ENCODE measurements around the gene RASSF6.
"Not testable (repeated sequence)": the region's sequence is repeated elsewhere in the genome, so short reads cannot be mapped to it uniquely, and the experiment has no call there.

The RASSF6 gene

DNA sequence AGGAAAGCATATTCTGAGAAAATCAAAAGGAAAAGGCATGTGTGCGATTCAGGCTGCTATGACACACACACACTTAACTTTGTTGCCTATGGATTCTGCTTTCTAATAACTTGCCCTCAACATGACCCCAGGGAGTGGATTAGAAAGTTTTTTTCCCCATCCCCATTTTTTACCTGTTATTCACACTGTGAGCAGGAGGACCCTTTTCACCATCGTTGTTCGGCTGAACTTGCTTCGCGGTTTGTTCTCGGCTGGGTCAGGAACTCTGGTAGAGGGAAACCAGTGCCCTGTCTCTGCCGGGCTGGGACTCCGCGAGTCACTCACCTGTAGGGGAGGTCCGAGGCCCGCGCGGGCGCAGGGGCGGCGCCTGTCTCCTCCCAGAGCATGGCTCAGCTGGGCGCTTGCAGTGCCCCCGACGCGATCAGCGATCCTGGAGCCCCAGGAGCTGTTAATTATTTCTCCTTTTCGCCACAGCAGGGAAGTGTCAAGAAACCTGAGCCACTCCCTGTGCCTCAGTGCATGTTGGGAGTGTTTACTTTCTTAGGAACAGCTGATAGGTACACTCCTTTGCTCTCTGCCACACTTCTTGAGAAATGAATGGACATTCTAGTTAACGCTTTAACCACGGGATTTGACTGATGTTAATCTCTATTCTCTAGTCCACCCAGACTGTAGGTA lies at the start of gene RASSF6:
Gene RASSF6 (minus strand): TSS at position 322 of the 678 bp plus-strand sequence. CDS start 8,641 bp downstream, outside the sequence.
- no peak for DNase-seq (ENCODE audit: low read depth in 3 of 3)

DNA sequence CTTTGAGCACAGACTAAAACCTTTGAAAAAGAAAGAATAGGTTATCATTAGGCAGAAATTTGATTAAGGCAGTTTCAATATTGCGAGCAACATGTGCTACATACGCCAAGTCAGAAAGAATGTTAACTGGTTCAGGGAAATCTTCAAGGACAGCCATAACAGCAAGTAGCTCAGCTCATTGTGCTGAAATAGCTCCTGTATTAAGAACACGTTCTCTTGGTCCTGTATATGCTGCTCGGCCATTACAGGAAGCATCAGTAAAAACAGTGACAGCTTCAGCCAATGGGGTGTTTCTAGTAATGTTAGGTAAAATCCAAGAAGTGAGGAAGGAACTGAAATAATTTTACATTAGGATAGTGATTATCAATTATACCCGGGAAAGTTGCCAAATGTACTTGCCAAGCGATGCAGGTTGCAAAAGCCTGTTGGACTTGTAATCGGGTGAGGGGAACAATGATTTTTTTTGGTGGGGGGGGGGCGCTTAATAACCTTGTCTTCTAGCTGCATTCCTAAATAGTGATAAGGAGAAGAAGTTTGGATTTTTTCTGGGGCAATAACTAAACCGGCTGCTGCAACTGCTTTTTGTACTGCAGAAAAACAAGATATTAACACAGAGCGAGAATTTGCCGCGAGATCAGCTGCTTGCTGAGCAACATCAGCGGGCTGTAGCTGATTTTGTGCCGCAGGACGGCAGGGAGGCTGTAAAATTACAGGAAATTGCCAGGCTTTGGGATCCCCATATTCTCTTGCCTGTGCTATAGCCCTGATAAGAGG lies 49.4 kb upstream of the RASSF6 start:
- DNase-seq (ENCODE audit: low read depth in 3 of 3): no peak

DNA sequence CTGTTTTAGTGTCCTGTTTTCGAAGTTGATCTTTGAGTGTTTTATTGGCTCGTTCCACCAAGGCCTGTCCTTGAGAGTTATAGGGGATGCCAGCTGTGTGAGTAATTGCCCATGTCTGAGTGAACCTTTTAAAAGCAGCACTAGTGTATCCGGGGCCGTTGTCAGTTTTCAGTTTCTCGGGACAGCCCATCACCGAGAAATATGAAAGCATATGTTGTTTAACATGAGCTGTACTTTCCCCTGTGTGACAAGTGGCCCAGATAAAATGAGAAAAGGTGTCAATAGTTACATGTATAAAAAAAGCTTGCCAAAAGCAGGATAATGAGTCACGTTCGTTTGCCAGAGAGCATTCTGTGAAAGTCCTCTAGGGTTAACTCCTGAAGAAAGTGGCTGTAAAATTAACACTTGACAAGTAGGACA lies 48.6 kb upstream of the RASSF6 start:
- no peak for DNase-seq (ENCODE audit: low read depth in 3 of 3)

DNA sequence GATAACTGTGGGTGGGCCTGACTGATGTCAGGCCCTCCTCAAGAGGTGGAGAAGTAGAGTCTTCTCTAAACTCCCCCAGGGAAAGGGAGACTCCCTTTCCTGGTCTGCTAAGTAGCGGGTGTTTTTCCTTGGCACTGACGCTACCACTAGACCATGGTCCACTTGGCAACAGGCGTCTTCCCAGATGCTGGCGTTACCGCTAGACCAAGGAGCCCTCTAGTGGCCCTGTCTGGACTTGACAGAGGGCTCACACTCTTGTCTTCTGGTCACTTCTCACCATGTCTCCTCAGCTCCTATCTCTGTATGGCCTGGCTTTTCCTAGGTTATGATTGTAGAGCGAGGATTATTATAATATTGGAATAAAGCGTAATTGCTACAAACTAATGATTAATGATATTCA lies 45.7 kb upstream of the RASSF6 start:
- DNase-seq (ENCODE audit: low read depth in 3 of 3): not testable (repeated sequence)

- DNase-seq (ENCODE audit: low read depth in 3 of 3): no peak
Observed at GRCh38 chr4:73664470-73664869, 44.2 kb upstream of the RASSF6 start.

DNA sequence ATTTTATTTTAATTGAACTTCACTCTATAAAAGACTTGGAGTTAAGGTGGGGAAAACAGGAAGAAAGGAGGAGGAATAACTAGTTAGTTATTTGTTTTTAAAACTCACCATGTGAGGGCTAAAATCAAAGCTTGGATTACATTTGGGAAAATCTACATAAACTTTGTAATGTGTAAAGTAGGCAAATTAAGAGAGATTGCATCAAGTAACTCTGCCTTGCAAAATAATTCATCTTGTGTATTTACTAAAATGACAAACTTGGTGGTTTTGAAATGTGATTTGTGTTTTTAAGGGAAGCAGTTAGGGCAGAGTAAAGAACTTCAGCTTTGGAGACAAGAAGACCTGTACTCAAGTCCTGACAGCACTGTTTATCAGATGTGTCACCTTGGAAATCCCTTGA lies 43.3 kb upstream of the RASSF6 start:
- no peak for DNase-seq (ENCODE audit: low read depth in 3 of 3)

DNA sequence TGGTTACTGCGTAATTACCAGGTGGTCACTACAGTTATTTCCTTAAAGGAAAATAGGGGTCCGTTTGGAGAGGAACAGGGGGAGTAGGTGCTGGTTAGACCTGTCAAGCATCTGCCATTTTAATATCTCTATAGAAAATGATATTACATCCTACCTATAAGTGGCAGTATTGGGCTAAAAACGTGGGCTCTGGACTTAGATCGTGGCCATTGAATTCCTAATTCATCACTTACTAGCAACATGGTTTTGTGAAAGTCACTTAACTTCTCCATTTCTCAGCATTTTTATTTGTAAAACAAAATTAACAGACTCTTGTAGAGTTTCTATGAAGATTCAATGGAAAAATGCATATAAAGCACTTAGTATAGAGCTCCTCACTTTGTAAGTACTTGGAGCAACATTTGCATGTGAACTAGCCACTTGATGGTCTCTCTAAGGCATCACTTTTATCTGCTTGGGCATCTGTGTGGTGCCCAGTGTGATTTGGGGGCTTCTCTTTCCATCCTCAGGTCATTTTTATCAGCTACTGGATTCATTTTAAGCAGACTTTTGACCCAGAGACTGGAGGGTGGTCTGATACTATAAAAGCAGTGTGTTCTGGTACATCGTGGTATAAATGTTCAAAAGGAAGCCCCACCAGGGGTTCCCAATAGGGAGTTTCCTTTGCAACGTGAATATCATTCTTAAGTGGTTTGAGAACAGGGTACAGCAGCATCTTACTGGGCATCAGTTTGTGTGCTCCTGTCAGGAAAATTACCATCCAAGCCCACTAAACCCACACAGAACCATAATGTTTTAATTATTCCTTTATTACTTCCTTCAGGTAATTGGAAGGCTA lies 42.7 kb upstream of the RASSF6 start:
- no peak for DNase-seq (ENCODE audit: low read depth in 3 of 3)

GRCh38 chr4:73661646-73662119 lies 41.4 kb upstream of the RASSF6 start:
- no peak for DNase-seq (ENCODE audit: low read depth in 3 of 3)

DNA sequence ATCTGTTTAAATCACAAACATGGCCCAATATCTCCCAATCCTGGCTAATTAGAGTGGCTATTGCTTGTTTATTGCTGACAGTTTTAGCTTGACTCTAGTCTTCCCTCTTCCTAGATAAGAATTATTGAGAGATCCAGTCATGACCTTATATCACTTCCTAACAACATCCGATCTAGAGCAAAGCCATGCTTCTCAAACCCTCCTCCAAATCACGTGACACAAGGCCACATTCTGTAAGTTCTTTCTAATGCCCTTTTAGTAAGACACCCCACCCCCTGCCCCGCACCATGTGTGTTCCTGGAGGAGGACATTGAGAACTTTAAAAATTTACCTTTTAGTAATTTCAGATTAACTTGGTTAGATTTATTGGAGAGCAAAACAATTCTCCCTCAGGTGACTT lies 40.6 kb upstream of the RASSF6 start:
- no peak for DNase-seq (ENCODE audit: low read depth in 3 of 3)

GRCh38 chr4:73653695-73654106 lies 33.5 kb upstream of the RASSF6 start:
- no peak for DNase-seq (ENCODE audit: low read depth in 3 of 3)

DNA sequence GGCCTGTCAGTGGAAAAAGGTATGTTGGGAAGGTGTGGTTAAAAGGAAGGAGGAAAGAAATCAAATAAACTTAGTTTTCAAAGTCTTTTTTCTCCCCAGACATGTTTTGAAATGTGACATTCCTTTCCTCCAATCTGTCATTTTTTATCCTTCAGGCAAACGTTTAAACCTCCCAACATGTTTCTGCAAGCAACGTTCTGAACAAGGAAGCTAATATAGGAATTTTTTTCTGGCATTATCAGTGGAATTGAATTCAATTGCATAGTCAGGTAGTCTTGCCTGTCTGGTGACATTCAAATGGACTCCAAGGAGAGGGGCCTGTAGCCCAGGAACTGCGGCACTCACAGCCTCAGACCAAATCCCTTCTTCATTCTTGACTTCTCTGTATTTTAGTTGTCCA lies 30.0 kb upstream of the RASSF6 start:
- DNase-seq (ENCODE audit: low read depth in 3 of 3): no peak

GRCh38 chr4:73648478-73648877 lies 28.2 kb upstream of the RASSF6 start:
- no peak for DNase-seq (ENCODE audit: low read depth in 3 of 3)

GRCh38 chr4:73646117-73646516 lies 25.9 kb upstream of the RASSF6 start:
- DNase-seq (ENCODE audit: low read depth in 3 of 3): no peak

DNA sequence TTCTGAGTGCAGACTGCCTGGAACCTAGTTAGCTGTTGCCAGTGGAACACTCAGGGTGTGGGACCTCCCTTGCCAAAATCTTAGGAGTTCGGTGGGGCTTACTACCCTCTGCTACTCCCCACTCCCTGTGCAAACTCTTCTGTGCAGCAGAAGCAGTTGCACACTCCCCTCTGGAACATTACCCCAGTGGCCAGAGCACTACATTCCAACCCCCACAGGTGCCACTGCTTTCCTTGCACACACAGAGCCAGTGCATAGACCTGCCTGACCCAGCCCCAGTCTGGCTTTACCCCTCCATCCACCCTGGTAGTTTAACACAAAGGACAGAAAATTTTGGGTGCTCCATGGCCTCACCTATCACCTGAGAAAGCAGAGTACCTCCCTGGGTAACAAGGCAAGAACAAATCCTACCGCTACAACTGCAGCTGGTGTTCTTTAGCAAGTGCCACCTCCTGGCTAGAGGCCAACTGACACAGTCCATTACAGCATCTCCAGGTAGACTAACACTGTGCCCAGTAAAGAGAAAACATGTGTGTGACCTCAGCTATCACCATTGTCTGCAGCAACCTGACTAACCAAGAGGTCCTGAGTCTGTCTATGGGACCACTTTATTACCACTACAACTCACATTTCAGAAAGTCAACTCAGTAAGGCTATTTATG lies 11.5 kb upstream of the RASSF6 start:
- no peak for DNase-seq (ENCODE audit: low read depth in 3 of 3)

- not testable (repeated sequence) for DNase-seq (ENCODE audit: low read depth in 3 of 3)
Observed at GRCh38 chr4:73628834-73629233, 8.6 kb upstream of the RASSF6 start.

GRCh38 chr4:73621357-73621756 lies 1.1 kb upstream of the RASSF6 start:
- DNase-seq (ENCODE audit: low read depth in 3 of 3): no peak

DNA sequence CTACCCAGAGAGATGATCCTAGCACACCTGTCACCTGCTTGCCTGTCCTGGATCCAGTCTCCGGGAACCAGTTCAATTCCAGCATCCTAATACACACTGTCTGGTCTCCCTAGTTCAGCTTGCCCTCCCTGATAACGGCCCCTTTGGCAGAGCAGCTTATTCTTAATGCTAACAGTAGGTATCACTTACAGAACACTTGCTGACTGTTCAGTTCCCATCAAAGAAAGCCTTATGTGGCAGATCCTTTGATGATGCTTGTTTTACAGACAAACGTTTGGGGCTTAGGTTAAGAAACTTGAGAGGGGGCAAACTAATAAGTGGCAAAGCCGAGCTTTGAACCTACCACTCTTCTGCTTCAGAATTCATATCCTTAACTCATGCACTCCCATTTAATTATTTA lies 890 bp downstream of the RASSF6 start:
- DNase-seq (ENCODE audit: low read depth in 3 of 3): no peak

DNA sequence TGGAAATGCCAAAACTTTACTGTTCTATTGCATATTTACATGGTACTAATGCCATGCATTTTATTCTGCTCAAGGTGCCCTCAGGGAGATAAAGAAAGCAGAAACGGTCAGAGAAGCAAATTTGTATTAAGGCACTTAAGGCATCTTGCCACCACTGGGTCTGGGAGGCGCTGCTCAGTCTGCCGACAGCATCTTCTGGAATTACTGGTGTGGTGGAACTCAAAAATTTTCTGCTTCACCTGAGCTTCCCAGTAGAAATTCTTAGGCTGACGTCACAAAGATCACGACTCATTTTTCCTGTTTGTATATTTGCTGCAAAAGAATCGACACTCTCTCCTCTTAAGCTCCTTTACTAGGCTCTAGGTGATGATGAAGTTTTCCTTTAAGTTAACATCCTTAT lies 3.0 kb downstream of the RASSF6 start:
- no peak for DNase-seq (ENCODE audit: low read depth in 3 of 3)

GRCh38 chr4:73615613-73616012 lies 4.6 kb downstream of the RASSF6 start:
- no peak for DNase-seq (ENCODE audit: low read depth in 3 of 3)

DNA sequence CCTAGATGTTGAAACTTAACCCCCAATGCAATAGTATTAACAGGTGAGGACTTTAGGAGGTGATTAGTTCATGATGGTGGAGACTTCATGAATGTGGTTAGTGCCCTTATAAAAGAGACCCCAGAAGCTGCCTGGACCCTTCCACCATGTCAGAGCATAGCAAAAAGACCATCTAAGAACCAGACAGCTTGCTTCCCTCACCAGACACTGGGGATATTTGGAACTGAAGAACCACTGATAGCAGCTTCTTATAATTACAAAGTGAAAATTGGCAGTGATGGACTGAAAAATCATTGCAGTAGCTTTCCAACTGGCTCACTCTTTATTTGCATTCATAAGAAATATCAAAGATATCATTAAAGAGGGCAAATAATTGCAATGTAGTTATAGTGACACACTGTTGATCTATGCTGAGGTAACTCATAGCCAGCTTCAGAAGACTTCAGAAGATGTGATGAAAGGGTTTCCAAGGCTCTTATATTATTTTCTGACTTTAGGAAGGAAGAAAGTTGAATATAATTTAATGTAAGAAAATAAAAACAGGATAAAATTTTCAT lies 5.8 kb downstream of the RASSF6 start:
- DNase-seq (ENCODE audit: low read depth in 3 of 3): no peak

DNA sequence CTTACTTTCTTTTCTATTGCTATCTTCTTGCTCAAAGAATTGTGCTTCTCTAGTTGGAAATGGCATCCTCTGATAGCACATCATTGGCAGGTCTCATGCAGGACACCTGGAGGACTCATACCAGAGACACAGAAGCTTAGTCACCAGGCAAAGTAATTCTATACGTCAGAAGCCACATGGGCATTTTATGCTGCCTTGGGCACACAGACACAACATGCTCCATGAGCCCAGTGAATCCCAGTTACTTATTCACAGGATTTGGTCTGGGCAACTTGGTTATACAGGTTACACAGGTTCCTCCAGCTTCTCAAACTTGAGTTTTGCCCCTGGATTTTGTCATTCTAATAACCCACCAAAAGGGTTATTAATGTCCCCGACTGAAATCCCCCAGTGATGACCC lies 7.1 kb downstream of the RASSF6 start:
- DNase-seq (ENCODE audit: low read depth in 3 of 3): no peak
